Left lung (tissue), 10 donors: ENCODE results near the gene CMSS1. TPM values are rescaled to one million over a fixed set of nuclear protein-coding genes. Genes with fewer than 3 reads are reported as not detected.
A peak's percentile ranks its signal among the peaks of the same experiment; 100 is the strongest.

Source experiments
- ATAC-seq: fragments of 200-7000 bp; cut with Tn5 transposase; one replicate; pipeline ENCODE4 v1.9.1; 2020; ENCODE audit warnings: moderate library complexity
- DNase-seq, 4 donors: peaks; one replicate each; pipeline ENCODE4 v3.0.0-alpha.2; 2013 to 2020
- H3K27ac ChIP-seq, 2 donors: fragments of 200-600 bp; sonication (generic) in 1 of 2; one replicate each; pipeline versions ENCODE4 v1.5.0 to v1.8.0; 2020 to 2021
- H3K27me3 ChIP-seq, 2 donors: fragments of 200-600 bp; sonication (generic) in 1 of 2; one replicate each; pipeline versions ENCODE4 v1.5.0 to v1.8.0; 2020 to 2021
- H3K36me3 ChIP-seq, 2 donors: fragments of 200-600 bp; sonication (generic) in 1 of 2; one replicate each; pipeline versions ENCODE4 v1.5.0 to v1.8.0; 2020 to 2021
- H3K4me1 ChIP-seq, 2 donors: fragments of 200-600 bp; one replicate each; pipeline ENCODE4 v1.8.0; 2021
- H3K4me3 ChIP-seq, 2 donors: fragments of 200-600 bp; sonication (generic) in 1 of 2; one replicate each; pipeline versions ENCODE4 v1.5.0 to v1.8.0; 2020 to 2021; ENCODE audit warnings: mild to moderate bottlenecking in 1 of 2
- H3K9me3 ChIP-seq, 2 donors: fragments of 200-600 bp; sonication (generic) in 1 of 2; one replicate each; pipeline versions ENCODE4 v1.5.0 to v1.8.0; 2020 to 2021
- intact Hi-C, 2 donors: fragments of 100-400 bp; cut with DNase I; formaldehyde crosslinking; loops; one replicate each; pipeline versions ENCODE4 v1.11.2 to v1.14.2; 2022
- polyA plus RNA-seq, 6 donors: library from polyadenylated mRNA; unstranded; fragments of 120-200 nt; gene quantifications; one replicate each; pipeline ENCODE4 v1.2.1, GENCODE V29; 2013; ENCODE audit not compliant: insufficient read length in 6 of 6
- total RNA-seq, 2 donors: library from RNA; stranded (reverse); fragmentation: NEBNext Ultra II Directional; extraction: Animal tissue kit (Norgen Biotek cat#: 25700); gene quantifications; one replicate each; pipeline ENCODE4 v1.2.1, GENCODE V29; 2021
- TF ChIP-seq, protein P1 (sequence below), 2 donors: fragments of 200-600 bp; sonication (generic) in 1 of 2; IDR thresholded peaks; one replicate each; pipeline versions ENCODE4 v1.5.0 to v1.8.0; 2021; ENCODE audit warnings: antibody characterized with exemption in 2 of 2
- donor health status: DM: no; HTN: yes; CAD: no.
- donor health status: DM: no; HTN: no; CAD: no.

CMSS1 gene
- total and polyA plus RNA-seq, 8 donors = 13.4 to 51.0 (median 41.8) TPM

DNA sequence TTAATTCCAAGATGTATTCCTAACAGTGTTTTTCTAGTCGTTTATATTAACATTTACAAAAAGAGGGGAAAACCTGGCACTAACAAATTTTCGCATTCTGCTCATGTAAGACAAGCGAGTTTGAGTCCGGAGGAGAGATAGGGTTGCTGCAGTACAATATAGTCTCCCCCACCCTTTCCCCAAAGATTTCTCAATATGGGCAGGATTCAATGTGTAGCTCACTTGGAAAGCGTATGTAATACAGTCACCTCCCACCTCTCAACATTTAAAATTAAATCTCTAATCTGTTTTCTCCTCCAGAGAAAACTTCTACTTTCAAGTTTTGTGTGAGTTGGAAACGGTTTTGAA, 57.9 kb downstream of the CMSS1 start:
- peak in 1 of 4 donors; percentile 60 for DNase-seq

DNA sequence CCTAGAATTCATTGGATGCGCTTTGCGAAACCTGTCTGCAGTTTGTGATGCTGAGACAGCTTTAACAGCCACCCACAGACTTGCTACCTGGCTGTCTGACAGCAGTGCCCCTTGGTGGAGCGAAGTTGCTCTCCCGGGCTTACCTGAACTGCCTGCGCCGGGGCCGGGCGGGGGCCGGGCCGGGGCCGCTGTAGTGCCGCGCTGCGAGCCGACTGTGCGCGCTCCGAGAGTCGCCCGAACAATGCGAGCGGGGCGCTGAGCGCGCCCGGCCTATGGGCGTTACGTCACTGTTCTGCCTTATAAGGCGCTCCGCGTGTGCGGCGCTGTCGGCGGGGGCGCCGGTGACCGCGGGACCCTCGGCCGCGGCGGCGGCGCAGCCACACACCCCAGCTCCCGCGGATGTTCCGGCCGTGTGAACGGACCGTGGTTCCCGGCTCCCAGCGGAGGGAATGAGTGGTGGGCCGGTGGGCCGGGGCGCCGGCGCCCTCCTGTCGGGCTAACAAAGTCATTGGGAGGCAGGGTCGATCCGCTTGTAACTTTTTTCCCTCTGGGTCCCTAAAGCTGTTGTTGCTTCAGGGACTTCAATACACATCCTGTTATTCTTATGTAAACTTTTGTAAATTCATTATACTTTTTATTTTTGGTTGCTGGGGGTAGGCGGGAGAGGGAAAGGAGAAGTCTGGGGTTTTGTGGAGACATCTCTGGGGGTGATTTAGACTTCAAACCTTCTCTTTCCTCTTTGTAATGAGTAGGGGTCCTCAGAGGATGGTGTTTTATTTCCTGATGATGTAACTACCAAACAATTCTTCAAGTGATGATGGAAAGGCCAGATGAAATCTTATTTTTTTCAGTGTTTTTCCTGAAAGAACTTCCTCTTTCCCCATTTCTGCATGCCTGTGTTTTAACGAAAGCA, 58.5 kb downstream of the CMSS1 start:
- peak; percentile 96 for ATAC-seq
- intact Hi-C loops = no loop called here

More for the DNA sequence above, 57.9 kb downstream of the CMSS1 start:
- intact Hi-C loops = no loop called here
- Histone ChIP-seq H3K27ac (peak overlapping the region; percentile 87 to 88), H3K9me3 (no peaks in the 10 kb centered on the region), H3K4me1 (peaks cover 0 to 46% of the 10 kb centered on the region in 2 donors), H3K27me3 (no peaks in the 10 kb centered on the region), H3K4me3 (peak overlapping the region; percentile 53 to 59), H3K36me3 (no peaks in the 10 kb centered on the region)
- ATAC-seq = peak; percentile 66
- TF ChIP-seq, protein P1, sequence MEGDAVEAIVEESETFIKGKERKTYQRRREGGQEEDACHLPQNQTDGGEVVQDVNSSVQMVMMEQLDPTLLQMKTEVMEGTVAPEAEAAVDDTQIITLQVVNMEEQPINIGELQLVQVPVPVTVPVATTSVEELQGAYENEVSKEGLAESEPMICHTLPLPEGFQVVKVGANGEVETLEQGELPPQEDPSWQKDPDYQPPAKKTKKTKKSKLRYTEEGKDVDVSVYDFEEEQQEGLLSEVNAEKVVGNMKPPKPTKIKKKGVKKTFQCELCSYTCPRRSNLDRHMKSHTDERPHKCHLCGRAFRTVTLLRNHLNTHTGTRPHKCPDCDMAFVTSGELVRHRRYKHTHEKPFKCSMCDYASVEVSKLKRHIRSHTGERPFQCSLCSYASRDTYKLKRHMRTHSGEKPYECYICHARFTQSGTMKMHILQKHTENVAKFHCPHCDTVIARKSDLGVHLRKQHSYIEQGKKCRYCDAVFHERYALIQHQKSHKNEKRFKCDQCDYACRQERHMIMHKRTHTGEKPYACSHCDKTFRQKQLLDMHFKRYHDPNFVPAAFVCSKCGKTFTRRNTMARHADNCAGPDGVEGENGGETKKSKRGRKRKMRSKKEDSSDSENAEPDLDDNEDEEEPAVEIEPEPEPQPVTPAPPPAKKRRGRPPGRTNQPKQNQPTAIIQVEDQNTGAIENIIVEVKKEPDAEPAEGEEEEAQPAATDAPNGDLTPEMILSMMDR (IDR thresholded peaks at IDR 0.05) = no peak

GRCh38 chr3:99877031-99877579, 59.4 kb downstream of the CMSS1 start:
- Histone ChIP-seq H3K27me3 (no peaks in the 10 kb centered on the region), H3K27ac (peak overlapping the region; percentile 87 to 88), H3K9me3 (no peaks in the 10 kb centered on the region), H3K36me3 (no peaks in the 10 kb centered on the region), H3K4me3 (peak overlapping the region in 1 of 2 donors; percentile 59), H3K4me1 (peaks cover 2 to 53% of the 10 kb centered on the region in 2 donors)
- DNase-seq (no peak), ATAC-seq (no peak)
- intact Hi-C loops = no loop called here
- TF ChIP-seq, protein P1 (IDR thresholded peaks at IDR 0.05) = no peak

More for the DNA sequence above, 58.5 kb downstream of the CMSS1 start:
- Histone ChIP-seq H3K27me3 (no peaks in the 10 kb centered on the region), H3K36me3 (no peaks in the 10 kb centered on the region), H3K9me3 (no peaks in the 10 kb centered on the region), H3K27ac (peak overlapping the region; percentile 87 to 88), H3K4me3 (peak overlapping the region; percentile 53 to 59), H3K4me1 (peaks cover 2 to 49% of the 10 kb centered on the region in 2 donors)
- peak; percentile 81 to 96 (median 88) for DNase-seq
- TF ChIP-seq, protein P1 (IDR thresholded peaks at IDR 0.05) = peak in 1 of 2 donors; percentile 13

- TF ChIP-seq, protein P1 (IDR thresholded peaks at IDR 0.05) = no peak
- H3K36me3 ChIP-seq = no peaks in the 10 kb centered on the region
- H3K27ac ChIP-seq = peak overlapping the region in 1 of 2 donors; percentile 88
- no peak for ATAC-seq
- no peaks in the 10 kb centered on the region for H3K9me3 ChIP-seq
- H3K4me3 ChIP-seq = no peak overlapping the region
- intact Hi-C loops = no loop called here
- no peaks in the 10 kb centered on the region for H3K27me3 ChIP-seq
- DNase-seq = no peak
- peaks cover 2 to 52% of the 10 kb centered on the region in 2 donors for H3K4me1 ChIP-seq
These were observed 60.3 kb downstream of the CMSS1 start for GRCh38 chr3:99878005-99878404.

DNA sequence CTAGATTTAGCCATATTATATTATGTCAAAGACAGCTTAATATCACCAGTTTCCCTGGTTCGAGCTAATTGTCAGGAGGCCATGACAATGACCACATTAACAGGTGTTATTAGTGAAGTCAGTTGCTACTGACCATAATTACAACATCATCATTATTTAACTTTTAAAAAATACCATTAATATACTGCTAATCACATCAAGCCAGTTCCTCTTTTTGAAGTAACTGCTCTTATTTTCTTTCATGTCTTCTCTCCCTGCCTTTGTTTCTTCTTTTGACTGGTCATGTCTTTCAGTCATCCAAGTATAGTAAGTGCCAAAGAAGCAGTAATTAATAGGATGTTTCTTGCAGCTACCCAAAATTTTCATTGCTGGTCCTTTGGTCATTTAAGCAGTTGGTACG, 61.6 kb downstream of the CMSS1 start:
- intact Hi-C loops = no loop called here
- Histone ChIP-seq H3K9me3 (no peaks in the 10 kb centered on the region), H3K4me3 (no peak overlapping the region), H3K4me1 (peaks cover 2 to 40% of the 10 kb centered on the region in 2 donors), H3K27ac (no peak overlapping the region), H3K36me3 (no peaks in the 10 kb centered on the region), H3K27me3 (no peaks in the 10 kb centered on the region)
- DNase-seq = no peak
- TF ChIP-seq, protein P1 (IDR thresholded peaks at IDR 0.05) = no peak
- no peak for ATAC-seq
